ENCODE data around the gene SRCIN1.

The SRCIN1 gene

GRCh38 chr17:38566666-38567031 lies 39.1 kb downstream of the SRCIN1 start:
- in situ Hi-C loops (cut with HindIII; ENCODE audit: low sequenced_read_pairs), result no loop called here

- in situ Hi-C loops (cut with HindIII; ENCODE audit: low sequenced_read_pairs), result no loop called here
Observed at GRCh38 chr17:38565853-38566665, 39.7 kb downstream of the SRCIN1 start.

GRCh38 chr17:38564869-38565268 lies 40.9 kb downstream of the SRCIN1 start:
- in situ Hi-C loops (cut with HindIII; ENCODE audit: low sequenced_read_pairs), result no loop called here

- in situ Hi-C loops (cut with HindIII; ENCODE audit: low sequenced_read_pairs), result no loop called here
Observed at GRCh38 chr17:38564254-38564837, 41.4 kb downstream of the SRCIN1 start.

- in situ Hi-C loops (cut with HindIII; ENCODE audit: low sequenced_read_pairs), result no loop called here
Observed at GRCh38 chr17:38563362-38564253, 42.1 kb downstream of the SRCIN1 start.

GRCh38 chr17:38562903-38563302 lies 42.8 kb downstream of the SRCIN1 start:
- in situ Hi-C loops (cut with HindIII; ENCODE audit: low sequenced_read_pairs), result no loop called here

- in situ Hi-C loops (cut with HindIII; ENCODE audit: low sequenced_read_pairs), result no loop called here
Observed at GRCh38 chr17:38562215-38562569, 43.6 kb downstream of the SRCIN1 start.

- in situ Hi-C loops (cut with HindIII; ENCODE audit: low sequenced_read_pairs), result no loop called here
Observed at GRCh38 chr17:38561416-38562214, 44.1 kb downstream of the SRCIN1 start.

- in situ Hi-C loops (cut with HindIII; ENCODE audit: low sequenced_read_pairs), result no loop called here
Observed at GRCh38 chr17:38560503-38561318, 45.0 kb downstream of the SRCIN1 start.

- in situ Hi-C loops (cut with HindIII; ENCODE audit: low sequenced_read_pairs), result no loop called here
Observed at GRCh38 chr17:38559880-38560230, 45.9 kb downstream of the SRCIN1 start.

- in situ Hi-C loops (cut with HindIII; ENCODE audit: low sequenced_read_pairs), result no loop called here
Observed at GRCh38 chr17:38559051-38559879, 46.5 kb downstream of the SRCIN1 start.

GRCh38 chr17:38558728-38559050 lies 47.1 kb downstream of the SRCIN1 start:
- in situ Hi-C loops (cut with HindIII; ENCODE audit: low sequenced_read_pairs), result no loop called here

GRCh38 chr17:38557836-38558727 lies 47.7 kb downstream of the SRCIN1 start:
- in situ Hi-C loops (cut with HindIII; ENCODE audit: low sequenced_read_pairs), result no loop called here

GRCh38 chr17:38557396-38557795 lies 48.4 kb downstream of the SRCIN1 start:
- in situ Hi-C loops (cut with HindIII; ENCODE audit: low sequenced_read_pairs), result no loop called here

- in situ Hi-C loops (cut with HindIII; ENCODE audit: low sequenced_read_pairs), result no loop called here
Observed at GRCh38 chr17:38556239-38556638, 49.5 kb downstream of the SRCIN1 start.

GRCh38 chr17:38554430-38555350 lies 51.1 kb downstream of the SRCIN1 start:
- in situ Hi-C loops (cut with HindIII; ENCODE audit: low sequenced_read_pairs), result no loop called here

- in situ Hi-C loops (cut with HindIII; ENCODE audit: low sequenced_read_pairs), result no loop called here
Observed at GRCh38 chr17:38552343-38552742, 53.4 kb downstream of the SRCIN1 start.
